GM19455 (cell line): ENCODE results near the gene FOXP1.
"Not testable (repeated sequence)": the region's sequence is repeated elsewhere in the genome, so short reads cannot be mapped to it uniquely, and the experiment has no call there.

ENCODE experiments used
- ATAC-seq: cut with Tn5 transposase; IDR thresholded peaks from one replicate; pipeline ENCODE4 v1.9.1; 2021; ENCODE audit not compliant: unreplicated experiment

FOXP1 gene

DNA sequence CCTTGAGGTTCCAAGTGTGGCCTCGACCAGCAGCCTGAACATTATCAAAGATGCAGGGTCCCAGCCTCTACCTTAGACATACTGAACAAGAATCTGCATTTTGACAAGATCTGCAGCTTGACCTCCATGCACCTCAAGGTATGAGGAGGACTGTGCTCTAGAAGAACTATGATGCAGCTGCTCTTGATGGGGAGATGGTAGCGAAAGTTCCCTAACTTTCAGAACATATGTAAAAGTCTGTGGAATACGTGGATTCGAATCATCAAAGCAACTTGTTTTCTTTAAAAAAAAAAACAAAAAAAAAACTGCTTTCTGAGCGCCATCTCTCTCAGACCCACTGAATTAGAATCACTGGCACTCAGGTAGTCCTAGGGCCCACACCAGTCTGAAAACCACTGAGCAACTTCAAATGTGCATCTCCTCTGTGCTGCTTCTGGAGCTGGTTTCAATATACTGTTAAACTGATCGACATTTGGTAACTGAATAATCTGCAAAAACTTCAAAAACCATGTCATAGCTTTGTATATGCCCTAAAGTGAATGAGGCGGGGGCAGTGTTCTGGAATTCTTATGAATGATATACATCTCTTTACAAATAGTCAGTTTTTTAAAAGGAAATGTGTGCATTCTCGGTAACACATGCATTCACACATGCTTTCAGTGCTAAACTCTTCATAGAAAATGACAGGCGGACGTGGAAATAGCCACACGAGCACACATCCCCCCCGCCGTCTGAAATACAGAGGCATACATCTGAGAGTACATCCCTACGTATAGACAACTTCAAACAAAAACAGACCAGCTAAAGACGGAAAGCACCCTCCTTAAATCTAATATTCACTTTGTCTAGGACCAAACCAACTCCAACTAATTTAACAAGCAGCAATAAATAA is 128.8 kb downstream of the FOXP1 start:
- ATAC-seq, result no peak

DNA sequence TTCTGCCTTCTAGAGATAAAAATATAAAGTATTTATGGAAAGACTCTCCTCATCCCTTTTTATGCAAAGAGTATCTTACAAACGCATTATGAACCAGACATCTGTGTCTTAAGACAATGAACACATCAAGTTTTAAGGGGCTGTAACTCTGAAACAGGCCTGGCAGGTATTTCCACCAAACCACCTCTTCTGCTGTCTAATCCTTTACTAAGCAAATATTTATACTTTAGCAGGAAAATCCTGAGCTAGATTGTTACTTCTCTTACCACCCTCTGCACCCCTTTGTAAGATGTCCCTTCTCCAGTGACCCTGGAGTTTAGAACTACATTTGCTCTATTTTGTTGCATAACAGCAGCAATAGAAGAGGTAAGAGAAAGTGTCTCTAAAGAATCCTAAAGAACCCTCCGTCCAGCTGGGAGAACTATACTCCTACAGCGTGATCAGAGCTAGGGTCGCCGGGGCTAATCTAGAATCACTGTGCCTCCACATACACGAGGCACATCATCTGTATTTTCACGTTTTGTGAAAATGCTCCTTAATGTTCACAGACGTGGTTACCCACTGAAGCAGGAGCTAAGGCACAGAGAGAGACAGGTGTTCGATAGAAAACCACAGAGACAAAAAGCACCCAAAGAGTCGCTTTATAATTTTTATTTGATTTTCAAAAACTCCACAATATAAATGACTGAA is 129.6 kb downstream of the FOXP1 start:
- ATAC-seq, result no peak

DNA sequence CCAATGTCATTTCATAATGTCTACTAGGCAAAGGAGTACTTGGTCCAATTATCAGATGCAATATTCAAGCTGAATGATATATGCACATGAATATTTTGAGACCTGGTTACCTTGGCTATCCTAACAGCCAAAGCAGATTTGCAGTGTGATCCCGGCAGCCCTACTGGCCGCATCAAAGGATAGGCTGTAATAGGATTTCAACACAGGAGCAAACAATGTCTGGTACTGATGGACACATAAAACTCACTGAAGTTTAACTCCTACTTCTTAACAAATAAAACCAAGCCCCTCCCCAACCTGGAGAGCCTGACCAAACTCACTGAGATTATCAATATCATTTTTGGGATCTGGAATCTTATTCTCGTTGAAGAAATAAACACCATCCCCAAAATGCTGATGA is 130.2 kb downstream of the FOXP1 start:
- no peak for ATAC-seq

DNA sequence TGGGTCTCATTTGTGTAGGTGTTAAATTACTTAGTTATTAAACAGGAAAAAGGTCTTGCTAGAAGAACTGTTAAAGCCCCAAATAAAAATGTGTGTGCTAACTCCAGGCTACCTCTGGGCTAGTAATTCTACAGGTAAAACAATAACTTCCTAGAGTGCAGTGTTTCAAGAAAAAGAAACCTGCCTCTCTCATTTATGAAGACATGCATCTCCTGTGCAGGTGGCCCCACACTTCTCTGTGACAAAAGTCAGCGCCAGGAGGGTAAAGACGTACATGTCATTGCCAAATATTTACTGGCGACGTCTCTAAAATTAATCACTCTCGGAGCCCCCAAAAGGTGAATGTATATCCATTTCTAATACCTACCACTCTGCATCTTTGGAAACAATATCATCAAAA is 131.7 kb downstream of the FOXP1 start:
- ATAC-seq, result no peak

DNA sequence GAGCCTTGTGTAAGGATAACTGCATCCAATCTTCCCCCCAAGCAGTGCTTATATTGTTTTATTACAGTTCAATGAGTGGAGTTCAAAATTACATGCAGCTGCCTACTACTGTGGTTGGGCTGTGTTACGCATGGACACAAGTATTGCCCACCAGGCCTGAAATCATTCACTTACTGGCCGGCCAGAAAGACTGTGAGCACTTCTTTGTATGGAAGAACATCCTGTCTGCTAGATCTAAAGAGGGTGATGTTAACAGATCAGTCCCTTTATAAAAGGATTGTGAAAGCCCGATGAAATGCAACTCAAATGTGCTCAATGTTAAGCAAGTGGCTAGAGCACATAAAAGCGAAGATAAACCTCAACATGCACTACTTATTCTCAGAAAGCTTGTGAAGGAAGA is 132.5 kb downstream of the FOXP1 start:
- no peak for ATAC-seq

DNA sequence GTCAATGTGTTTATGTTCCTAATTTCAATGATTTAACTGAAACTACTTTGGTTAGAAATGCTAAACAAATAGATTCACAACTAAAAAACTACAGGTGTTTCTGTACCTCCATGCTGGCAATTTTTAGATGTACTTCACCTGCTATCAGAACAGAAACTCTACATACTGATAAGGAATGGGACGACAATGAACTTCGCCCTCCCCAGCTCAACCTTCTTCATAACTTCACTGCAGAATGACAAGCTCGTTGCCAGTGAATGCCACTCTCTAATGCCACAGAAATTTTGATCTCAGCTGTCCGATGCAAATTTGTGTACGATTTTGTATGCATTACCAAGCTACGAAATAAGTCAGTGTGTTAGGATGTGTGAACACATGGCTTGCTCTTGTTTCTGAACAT is 133.4 kb downstream of the FOXP1 start:
- no peak for ATAC-seq

DNA sequence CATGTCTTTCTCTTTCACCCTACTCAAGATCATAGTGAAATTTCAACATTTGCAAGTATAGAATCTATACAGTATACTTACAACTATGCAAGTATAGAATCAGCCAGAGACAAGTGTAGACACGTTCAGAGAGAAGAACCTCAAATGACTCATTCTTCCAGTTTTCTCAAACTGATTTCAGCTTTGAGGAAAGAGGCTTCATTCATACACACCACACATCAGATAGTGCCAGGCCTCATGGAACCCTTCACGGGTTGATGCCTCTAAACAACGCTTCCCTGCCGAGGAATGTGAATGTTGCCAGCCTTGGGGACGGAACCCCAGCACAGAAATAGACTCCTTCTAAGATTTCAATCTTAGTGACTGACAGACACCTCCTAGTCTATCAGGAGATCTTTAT is 135.7 kb downstream of the FOXP1 start:
- ATAC-seq, result no peak

DNA sequence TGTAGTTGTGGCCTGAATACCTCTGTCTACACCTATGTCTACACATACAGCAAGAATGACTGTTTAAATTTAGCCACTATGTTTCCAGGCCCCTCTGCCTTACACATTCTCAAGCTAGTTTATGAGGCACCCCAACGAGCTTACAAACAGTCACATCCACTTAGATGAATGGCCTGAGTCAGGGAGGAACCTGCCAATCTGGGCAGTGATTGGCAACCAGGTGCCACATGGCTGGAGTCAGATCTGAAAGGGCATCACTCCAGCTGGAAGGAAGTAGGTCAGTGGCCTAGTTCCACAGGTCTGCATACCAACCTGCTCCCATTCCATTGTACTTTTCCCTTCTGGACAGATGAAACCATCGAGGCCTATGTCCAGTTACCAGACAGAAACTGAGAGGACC is 136.3 kb downstream of the FOXP1 start:
- no peak for ATAC-seq

DNA sequence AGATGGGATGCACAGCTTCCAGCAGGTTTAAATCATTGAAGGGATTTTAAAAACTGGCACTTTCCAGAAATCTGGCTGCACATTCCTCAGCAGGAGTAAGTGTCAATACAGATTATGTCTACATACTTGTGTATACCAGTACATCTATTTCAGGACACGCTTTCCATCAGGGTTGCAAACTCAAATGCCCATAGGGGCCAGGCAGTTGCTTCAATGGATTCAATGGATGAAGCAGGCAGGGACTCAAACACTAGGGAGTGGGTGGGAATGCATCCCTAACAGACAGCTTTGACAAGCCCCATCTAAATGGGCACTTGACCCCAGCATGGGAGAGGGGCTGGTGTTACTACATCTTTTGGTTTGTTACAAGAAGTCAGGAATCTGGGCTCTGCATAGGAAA is 136.8 kb downstream of the FOXP1 start:
- ATAC-seq, result no peak

DNA sequence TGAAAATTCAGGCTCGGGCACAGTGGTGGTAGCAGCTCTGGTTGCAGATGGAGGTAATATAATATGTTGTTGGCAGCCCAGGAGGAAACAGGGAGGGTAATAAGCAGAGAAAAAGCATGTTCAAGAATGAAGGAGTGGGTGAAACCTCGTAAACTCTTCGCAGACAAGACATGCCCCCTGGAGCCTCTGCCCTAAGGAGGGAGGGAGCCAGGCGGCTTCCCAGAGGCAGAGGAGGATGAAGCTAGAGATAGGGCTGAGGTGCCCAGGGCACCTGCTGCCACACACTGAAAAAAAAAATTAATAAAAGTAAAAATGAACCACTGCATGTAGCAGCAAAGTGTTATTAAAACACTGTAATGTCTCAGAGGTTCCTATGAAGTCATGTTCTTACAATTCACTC is 137.3 kb downstream of the FOXP1 start:
- ATAC-seq, result no peak

DNA sequence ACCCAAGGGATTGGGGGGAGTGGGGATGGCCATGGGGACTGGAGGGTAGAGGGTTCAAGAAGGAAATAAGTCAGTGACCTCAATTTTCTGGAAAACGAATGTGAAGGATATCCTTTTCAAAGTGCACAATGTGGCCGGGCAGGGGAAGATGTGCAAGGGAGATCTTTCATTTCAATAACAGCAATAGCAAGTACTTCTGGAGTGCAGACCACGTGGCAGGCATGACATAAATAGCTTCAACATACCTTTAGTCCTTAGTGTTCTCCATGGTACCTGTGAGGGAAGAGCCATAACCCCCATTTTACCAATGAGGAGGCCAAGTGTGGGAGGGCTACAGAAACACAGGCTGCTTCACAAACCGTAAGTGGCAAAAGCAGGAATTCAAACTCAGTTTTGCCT is 138.7 kb downstream of the FOXP1 start:
- ATAC-seq, result no peak

DNA sequence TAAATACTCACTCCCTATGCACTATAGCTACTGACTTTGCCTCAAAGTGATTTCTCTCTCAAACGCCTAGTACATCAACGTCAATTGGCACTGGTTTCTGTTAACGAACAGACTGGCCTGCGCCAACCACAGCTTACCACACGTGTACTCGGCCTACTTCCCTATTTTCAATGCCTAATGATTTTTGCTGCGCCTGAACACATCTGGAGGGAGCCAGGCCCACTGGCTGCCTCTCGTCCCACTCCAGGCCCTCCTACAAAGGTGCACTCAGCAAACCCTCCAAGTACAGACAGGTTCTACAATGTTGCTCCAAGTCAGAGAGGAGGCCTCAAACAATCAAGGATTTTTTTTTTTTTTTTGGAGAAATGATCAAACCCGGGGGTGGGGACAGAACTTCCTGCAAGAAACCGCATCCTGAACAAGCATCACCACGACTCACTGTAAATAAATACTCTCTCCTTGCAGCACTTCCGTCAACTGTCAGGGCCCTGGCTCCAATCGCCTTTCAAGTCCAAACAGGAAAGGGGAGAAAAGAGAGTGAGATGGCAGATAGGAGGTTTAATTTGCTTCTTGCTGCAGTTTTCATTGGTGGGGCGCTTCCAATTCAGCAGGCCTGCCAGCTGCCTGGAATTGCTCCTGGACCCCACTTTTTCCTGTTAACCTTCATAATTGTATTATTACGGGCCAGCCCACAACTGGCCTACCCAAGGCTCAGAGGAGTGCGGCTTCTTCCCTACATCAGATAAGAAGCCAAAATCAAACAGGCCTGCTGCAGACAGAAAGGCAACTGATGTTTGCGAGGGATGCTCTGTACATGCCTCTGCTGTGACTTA is 139.3 kb downstream of the FOXP1 start:
- ATAC-seq, result peak; percentile 88

DNA sequence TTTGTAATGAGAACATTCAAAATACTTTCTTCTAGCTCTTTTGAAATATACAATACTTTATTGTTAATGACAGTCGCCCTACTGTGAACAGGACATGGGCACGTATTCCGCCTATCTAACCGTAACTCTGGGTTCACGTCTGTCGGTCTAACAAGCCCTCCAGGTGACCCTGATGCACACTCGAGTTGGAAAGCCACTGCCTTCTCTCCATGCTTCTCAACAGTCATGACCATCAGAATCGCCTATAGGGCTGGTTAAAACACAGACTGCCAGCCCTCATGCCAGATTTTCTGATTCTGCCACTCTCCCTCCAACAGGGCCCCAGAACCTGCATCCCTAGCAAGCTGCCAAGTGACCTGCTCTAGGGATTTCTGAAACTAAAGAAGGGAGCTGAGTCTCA is 140.2 kb downstream of the FOXP1 start:
- no peak for ATAC-seq

DNA sequence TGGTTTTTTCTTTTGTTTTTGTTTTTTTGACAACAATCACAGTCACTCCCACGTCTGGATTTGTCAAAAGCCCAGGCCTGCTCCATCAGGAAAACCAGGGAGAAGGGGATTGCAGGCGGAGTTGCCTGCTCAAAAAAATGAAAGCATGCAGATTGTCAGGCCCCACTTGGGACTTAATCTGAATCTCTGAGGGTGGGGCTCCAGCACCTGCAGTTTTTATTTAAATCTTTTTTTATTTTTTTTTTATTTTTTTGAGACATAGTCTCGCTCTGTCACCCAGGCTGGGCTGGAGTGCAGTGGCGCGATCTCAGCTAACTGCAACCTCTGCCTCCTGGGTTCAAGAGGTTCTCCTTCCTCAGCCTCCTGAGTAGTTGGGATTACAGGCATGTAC is 140.9 kb downstream of the FOXP1 start:
- ATAC-seq, result no peak

DNA sequence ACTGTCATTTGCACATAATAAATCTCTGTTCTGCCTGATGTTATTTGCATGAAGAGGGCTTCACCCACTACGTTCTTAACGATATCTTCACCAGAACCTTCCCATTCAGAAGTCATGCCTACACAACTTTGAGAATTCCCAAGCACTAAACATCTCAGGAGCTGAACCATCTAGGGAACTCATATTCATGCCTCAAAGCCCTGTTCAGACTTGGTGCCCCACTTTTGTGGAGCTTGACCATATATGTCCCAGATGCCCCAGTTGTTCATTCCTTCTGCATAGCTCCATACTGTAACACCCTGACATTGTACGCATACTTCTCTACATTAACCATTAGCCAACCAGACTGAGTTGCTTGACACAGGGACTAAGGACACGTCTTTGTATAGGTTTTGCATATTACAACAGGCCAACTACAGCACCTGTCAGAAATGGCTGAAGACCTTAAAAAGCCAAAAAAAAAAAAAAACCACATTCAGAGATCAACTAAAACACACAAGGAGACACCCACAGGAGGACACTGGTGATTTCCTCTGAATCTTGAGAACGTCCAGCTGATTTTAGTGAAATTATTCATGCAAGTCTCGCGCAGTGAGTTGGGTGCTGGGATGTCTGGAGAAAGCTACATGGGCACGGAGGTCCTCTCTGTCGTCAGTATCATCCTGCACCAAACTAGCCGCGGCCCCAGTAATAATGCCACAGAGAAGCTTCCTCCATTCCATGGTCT is 141.4 kb downstream of the FOXP1 start:
- ATAC-seq, result no peak

DNA sequence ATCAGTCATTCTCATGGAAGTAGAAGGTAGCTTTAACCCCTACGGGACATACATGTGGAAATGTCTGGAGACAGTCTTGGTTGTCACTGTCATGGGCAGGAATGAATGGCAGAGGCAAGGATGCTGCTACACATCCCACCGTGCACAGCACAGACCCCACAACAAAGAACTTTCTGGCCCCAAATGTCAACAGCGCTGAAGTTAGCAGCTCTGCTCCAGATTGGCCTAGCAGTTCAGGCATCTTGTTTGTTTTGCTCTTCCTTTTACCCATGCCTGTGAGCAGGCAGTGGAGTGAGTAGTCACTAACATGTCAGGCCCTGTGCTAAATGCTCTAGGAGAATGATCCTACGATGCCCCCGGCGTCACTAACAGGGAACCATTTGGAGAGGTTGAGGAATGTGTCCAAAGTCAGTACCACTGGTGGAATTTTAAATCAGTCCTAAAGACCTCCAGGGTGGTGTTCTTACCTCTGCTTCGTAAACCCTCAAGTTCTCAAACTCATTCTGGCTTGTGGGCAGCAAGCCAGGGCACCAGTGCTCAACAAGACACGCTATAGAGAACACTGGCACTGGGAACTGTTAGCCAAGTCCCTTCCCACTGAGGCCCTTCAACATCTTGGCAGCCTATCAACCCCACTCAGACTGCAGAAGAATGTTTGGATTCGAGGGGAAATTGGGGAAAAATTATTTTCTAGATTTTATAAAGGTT is 142.2 kb downstream of the FOXP1 start:
- no peak for ATAC-seq

DNA sequence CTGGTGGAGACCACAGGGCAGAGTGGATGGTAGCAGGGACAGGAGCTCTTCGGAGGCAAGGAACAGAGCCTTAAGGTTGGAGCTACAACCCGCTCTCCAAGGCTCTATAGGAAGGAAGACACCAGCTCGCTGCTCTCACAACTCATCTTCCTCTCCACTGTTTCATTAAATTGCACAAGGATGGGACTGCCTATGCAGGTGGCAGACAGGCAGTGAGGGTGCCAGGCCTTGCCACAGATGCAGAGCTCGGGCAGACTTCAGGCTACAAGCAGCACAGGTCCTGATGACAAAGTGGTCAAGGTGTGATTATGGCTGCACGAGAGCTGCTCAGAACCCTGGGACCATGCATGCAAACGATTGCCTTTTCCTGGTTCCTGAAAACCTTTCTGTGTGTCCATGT is 144.6 kb downstream of the FOXP1 start:
- no peak for ATAC-seq

DNA sequence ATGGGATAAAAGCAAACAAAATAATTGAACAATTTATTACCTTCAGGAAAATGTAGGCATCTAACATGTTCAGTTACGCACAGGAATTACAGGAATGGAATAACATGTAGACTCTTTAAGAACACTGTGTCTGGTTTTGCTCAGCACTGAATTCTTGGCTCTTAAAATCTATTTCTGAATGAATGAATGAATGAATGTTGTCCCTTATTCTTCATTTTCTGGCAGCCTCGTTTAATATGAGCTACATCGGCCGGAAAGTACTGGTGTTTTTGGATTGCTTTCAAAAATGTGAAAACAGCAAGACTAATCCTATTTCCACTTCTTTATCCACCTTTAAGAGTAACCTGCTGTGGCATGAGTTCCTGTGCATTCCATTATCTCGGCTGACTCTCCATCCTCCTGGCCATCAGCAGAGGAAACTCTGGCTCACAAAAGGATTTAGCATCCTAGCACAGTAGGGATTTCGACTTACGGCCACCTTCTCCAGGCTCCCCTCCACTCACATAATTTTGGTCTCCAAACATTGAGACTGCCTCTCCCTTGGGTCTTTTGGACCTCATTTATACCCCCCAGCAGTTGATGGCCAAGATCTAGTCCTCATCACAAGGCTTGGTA is 145.3 kb downstream of the FOXP1 start:
- no peak for ATAC-seq

DNA sequence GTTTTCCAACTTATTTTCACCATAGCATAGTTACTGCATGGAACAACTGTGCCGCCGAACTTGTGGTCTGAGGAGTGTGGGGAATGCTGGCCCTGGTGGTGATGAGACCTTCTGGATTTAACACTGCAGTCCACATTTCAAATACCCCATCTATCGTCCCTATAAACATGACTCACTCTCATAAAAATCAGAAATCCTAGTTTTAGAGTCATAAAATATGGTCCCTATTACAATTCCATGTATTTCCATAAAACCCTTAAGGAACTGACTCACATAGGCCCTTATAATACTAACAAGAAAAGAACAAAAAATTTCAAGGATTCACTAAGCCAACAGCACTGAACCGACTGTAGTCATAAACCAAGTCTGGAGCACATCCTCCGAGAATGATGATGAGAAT is 147.2 kb downstream of the FOXP1 start:
- ATAC-seq, result no peak

DNA sequence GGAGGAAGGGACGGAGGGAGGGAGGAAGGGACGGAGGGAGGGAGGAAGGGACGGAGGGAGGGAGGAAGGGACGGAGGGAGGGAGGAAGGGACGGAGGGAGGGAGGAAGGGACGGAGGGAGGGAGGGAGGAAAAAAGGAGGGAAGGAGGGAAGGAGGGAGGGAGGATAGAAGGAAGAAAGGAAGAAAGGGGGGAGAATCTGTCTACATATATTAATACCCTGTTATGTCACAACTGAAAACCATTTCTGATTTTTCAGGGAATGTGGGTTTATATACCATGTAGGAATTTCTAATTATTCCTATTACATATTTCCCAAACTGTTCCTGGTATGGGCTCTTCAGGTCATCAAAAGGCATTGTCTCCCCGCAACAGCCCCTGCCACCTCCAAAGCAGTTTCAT is 147.7 kb downstream of the FOXP1 start:
- not testable (repeated sequence) for ATAC-seq
